HG03280 (cell line): Measurements from ENCODE around the gene CRYBG3.

Experiments used
- ATAC-seq: cut with Tn5 transposase; IDR thresholded peaks from one replicate; pipeline ENCODE4 v1.9.1; 2021; ENCODE audit warnings: mild to moderate bottlenecking, moderate library complexity; ENCODE audit not compliant: unreplicated experiment

The CRYBG3 gene

GRCh38 chr3:97835761-97836160 is 13.9 kb downstream of the CRYBG3 start:
- ATAC-seq: no peak

DNA sequence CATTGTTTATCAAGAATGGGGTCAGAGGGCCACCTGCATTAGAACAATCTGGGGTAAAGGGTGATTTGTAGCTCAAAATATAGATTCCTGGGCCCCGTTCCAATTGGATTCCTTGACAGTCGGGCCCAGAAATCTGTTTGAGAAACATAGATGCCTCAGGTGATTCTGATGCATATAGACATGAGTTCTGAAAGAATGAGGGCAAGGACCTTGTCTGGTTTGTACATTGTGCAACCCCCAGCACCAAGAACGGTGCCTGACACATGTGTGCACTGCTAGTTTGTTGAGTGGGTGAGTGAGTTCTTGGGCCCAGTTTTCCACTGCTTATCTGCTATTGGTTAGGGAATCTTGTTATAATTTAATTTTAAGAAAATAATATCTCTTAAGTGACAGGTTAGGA is 16.6 kb downstream of the CRYBG3 start:
- ATAC-seq: no peak

- ATAC-seq: no peak
Measured at GRCh38 chr3:97839944-97840343, 18.1 kb downstream of the CRYBG3 start.

DNA sequence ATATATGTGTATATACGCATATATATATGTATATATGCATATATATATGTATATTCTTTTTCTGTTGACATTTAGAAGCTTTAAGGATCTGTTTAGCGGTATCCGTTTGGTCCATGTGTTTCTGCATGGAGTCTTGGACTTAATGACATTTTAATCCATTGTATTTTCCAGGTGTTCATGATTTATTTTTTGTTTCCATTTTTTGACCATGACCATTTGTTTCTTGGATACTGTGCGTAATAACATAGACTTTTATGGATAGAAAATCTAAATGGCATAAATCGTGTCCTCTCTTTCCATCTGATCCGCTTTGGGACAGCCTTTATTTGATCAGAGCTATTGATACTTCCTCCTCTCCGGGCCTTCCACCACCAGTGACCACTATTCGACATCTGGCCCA is 19.5 kb downstream of the CRYBG3 start:
- no peak for ATAC-seq

- ATAC-seq: no peak
Measured at GRCh38 chr3:97841956-97842355, 20.1 kb downstream of the CRYBG3 start.

- no peak for ATAC-seq
Measured at GRCh38 chr3:97848779-97849178, 27.0 kb downstream of the CRYBG3 start.

- no peak for ATAC-seq
Measured at GRCh38 chr3:97857401-97857800, 35.6 kb downstream of the CRYBG3 start.

DNA sequence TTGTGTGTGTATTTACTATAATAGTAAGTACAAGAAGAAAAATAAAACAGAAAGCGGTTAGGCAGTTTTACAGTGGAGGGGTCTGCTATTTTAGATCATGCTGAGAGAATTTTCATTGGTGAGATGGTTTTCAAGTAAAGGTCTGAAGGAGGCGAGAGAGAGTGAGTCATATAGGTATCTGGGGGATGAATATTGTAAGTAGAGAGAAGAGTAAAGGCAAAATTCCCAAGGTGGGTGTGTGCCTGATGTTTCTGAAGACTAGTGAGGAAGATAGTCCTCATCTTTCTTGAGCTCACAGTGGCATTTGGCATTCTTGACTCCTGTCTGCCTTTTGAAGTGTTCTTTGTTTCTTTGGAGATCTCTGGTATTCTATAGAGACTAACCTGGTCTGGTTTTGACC is 38.6 kb downstream of the CRYBG3 start:
- ATAC-seq: no peak

- no peak for ATAC-seq
Measured at GRCh38 chr3:97862582-97862981, 40.8 kb downstream of the CRYBG3 start.

DNA sequence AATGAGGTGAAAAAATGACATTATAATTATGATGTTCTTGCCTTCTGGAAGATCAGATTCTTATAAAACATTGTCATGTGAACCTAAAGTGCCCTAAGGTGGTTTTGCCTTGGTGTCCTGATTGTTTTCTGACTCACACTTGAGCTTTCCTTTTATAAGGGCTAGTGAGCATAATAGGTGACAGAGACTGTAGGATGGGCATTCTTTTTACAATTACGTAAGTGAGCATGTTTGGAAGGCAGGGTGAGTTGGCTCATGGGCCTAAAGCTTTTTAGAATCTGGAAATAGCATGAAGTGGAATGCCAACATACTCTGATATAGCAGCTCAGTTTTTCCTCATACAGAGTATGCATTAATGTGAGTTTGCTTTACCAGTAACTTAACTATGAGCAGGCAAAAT is 41.2 kb downstream of the CRYBG3 start:
- no peak for ATAC-seq

GRCh38 chr3:97863775-97864174 is 42.0 kb downstream of the CRYBG3 start:
- no peak for ATAC-seq

DNA sequence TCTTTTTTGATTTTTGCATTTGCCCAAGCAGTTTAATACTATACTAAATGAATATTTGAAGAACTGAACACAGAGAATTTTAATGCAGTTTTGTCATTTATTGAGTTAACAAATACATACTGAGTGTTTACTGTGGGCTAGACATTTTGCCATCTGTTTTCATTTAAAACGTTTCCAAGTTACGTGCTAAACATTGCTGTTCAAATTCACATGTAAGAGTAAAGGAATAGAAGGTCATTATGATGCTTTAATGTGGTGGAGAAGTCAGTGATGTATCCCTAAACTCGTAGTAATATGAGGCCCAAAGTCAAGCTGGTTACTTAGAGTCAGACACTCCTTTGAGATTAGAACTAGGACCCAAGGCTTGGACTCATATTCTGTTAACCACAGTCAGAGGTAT is 49.4 kb downstream of the CRYBG3 start:
- ATAC-seq: no peak

GRCh38 chr3:97871801-97872524 is 50.2 kb downstream of the CRYBG3 start:
- no peak for ATAC-seq

GRCh38 chr3:97872525-97873042 is 50.8 kb downstream of the CRYBG3 start:
- no peak for ATAC-seq

GRCh38 chr3:97880267-97880666 is 58.5 kb downstream of the CRYBG3 start:
- no peak for ATAC-seq

DNA sequence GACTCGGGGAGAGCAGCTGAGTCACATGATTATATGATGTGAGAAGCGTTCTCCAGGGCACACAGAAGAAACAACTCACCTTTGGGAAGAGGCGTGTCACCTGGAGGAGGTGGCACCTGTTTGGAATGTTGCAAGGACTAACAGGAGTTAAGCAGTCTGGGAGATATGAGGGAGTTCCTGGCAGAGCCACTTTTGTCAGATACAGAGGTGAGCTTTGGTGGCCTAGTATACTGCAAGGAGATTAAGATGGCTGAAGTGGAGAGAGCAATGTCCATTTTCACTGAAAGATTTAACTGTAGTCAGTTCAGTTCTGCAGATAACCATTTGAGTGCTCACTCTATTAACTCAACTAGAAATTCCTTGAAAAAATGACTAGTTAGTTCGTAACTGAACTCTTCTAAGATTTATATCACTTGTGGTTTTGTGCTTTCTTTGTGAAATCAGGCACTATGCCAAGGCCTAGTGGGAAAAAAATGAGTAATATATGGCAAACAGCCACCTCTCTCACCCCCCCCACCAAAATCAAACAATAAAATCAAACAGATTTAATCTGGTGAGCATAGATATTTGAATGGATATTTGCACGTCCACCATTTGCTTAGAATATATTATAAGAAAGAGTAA is 61.3 kb downstream of the CRYBG3 start:
- ATAC-seq: no peak

DNA sequence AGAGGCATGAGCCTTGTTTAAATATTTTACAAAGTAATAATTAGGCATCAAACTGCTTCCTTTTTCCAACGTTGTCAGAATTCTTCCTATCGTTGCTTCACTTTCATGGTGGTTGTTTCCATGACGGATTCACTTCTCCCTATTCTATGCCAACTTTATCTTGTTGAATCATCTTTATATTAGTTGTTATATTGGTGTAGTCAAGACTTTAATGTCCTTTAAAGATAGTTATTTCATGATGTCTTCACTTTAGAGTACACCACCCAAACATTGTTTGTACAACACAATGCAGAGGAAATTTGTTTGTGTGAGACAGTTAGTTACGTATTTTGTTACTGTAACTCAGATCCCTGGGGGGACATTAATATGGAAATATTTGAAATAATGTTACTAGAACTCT is 61.9 kb downstream of the CRYBG3 start:
- no peak for ATAC-seq

- ATAC-seq: no peak
Measured at GRCh38 chr3:97884586-97885123, 62.8 kb downstream of the CRYBG3 start.

DNA sequence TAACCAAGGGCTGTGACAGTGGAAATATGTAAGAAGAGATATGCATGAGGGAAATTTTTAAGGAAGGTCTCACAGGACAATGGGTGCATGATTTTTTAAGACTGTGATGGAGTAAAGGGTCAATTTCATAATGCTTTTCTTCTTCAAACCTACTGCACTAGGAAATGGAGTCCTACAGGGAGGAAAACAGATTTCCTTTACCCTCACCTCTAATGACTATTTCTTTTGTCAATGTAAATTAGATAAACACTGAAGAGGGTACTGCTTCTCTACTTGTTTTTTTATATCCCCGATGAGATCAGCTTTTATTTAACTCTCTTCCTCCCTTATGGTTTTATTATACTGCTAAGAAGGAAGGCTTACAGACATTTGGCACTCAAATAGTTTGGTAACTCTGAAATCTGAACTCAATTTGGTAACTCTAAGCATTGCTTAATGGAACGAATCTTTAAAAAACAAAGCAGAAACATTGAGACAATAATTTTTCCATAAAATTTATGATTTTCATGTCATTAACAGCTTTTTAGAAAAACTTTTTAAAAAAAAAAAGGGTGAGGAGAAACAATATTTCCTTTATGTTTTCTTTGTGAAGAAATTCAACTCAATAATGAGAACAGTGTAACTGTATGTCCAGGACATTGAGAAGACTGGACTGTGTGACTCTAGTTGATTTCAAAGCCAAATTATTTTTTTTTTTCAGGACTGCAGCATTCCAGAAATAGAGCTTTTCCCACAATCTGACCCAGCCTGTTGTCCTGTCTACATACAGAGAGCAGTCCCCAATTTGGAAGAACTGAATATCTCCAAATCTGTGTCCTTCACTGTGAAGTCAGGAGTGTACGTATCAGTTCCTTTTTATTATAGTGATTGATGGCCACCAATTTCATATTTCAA is 64.4 kb downstream of the CRYBG3 start:
- no peak for ATAC-seq

DNA sequence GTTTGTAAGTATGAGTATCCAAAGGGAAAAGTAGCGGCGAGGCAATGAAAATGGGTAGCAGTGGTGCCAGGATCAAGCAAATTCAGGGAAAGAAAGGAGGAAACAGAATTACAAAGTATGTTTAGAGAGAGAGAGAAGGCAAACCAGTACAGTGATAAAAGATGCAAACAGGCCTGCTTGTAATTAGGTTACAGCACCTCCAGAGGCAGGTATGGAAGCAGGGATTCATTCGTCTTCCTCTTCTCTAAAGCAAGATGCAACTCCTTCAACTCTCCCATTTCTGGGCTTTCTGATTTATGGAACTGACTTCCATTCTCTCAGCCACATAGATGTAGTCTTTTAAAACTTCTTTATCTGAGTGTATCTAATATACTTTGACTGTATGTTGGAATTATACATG is 68.0 kb downstream of the CRYBG3 start:
- no peak for ATAC-seq

DNA sequence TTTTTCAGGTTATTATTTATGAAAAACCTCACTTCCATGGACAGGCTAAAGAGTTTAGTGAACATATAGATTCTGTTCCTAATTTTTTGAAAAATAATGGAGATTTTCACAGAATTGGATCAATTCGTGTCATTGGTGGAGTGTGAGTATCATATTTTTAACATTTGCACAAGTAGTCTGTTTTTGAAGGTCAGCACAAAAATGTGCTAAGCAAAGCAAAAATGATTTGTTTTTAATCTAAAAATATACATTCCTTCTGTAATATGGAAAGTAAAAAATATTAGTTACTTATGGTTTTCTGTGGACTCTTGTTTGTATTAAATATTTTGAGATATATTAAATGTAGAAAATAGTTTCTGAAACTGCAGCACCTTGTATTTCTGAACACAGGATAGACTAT is 71.0 kb downstream of the CRYBG3 start:
- ATAC-seq: no peak
